ENCODE measurements around the gene SOX8. TPM values are rescaled to one million over a fixed set of nuclear protein-coding genes. Genes with fewer than 3 reads are reported as not detected.

SOX8 gene
- total RNA-seq, 1 experiment from 2014 or later: not detected

GRCh38 chr16:937723-938122, 43.8 kb upstream of the SOX8 start:
- intact Hi-C loops (cut with micrococcal nuclease; ENCODE audit: unreplicated experiment): no loop called here
- CTCF ChIA-PET: no interaction called here
- no TSS peak for BruUV-seq (replicated peaks)

GRCh38 chr16:938136-938535, 43.4 kb upstream of the SOX8 start:
- Histone ChIP-seq H3K4me1 (replicated peaks; ENCODE audit: insufficient read depth) (no peaks in the 10 kb centered on the region), H3K27ac (no peak overlapping the region), H3F3A (ENCODE audit: insufficient read depth, low read depth) (no peaks in the 10 kb centered on the region), H3K4me3 (no peak overlapping the region), H3K27me3 (ENCODE audit: insufficient read depth, low read depth) (no peaks in the 10 kb centered on the region), H3K79me2 (ENCODE audit: low read depth) (no peaks in the 10 kb centered on the region), H3K36me3 (ENCODE audit: low read depth) (no peaks in the 10 kb centered on the region), H2AFZ (no peak overlapping the region), H4K20me1 (ENCODE audit: insufficient read depth) (peaks cover 5% of the 10 kb centered on the region; the same call in 1 of the 2 replicates), H3K9me3 (ENCODE audit: insufficient read depth, low read depth) (no peaks in the 10 kb centered on the region), H3K9me2 (ENCODE audit: insufficient read depth) (no peaks in the 10 kb centered on the region), H3K4me2 (no peak overlapping the region)
- BruUV-seq (replicated peaks): no TSS peak
- no peak for DNase-seq
- ChIA-PET CTCF (no interaction called here), POLR2A (ENCODE audit: unreplicated experiment) (no interaction called here)
- TF ChIP-seq CTCF (conservative IDR thresholded peaks at IDR 0.05) (no peak), EZH2 (IDR thresholded peaks at IDR 0.05; ENCODE audit: low read depth) (no peak)
- intact Hi-C loops (cut with micrococcal nuclease; ENCODE audit: unreplicated experiment): no loop called here

More at GRCh38 chr16:937723-938122, 43.8 kb upstream of the SOX8 start:
- Histone ChIP-seq H3K4me1 (replicated peaks; ENCODE audit: insufficient read depth) (no peaks in the 10 kb centered on the region), H3K9me2 (ENCODE audit: insufficient read depth) (no peaks in the 10 kb centered on the region), H4K20me1 (ENCODE audit: insufficient read depth) (peaks cover 5% of the 10 kb centered on the region; the same call in 1 of the 2 replicates), H2AFZ (no peak overlapping the region), H3K9me3 (ENCODE audit: insufficient read depth, low read depth) (no peaks in the 10 kb centered on the region), H3K4me2 (no peak overlapping the region), H3K36me3 (ENCODE audit: low read depth) (no peaks in the 10 kb centered on the region), H3K4me3 (no peak overlapping the region), H3K79me2 (ENCODE audit: low read depth) (no peaks in the 10 kb centered on the region), H3K27me3 (ENCODE audit: insufficient read depth, low read depth) (no peaks in the 10 kb centered on the region), H3K27ac (no peak overlapping the region), H3F3A (ENCODE audit: insufficient read depth, low read depth) (no peaks in the 10 kb centered on the region)
- no peak for DNase-seq
- TF ChIP-seq CTCF (conservative IDR thresholded peaks at IDR 0.05) (no peak), EZH2 (IDR thresholded peaks at IDR 0.05; ENCODE audit: low read depth) (no peak)
- POLR2A ChIA-PET (ENCODE audit: unreplicated experiment): no interaction called here

GRCh38 chr16:938752-939151, 42.8 kb upstream of the SOX8 start:
- CTCF ChIA-PET: no interaction called here
- H3K9me2 ChIP-seq (ENCODE audit: insufficient read depth): no peaks in the 10 kb centered on the region
- intact Hi-C loops (cut with micrococcal nuclease; ENCODE audit: unreplicated experiment): no loop called here
- no peaks in the 10 kb centered on the region for H3K27me3 ChIP-seq (ENCODE audit: insufficient read depth, low read depth)
- BruUV-seq (replicated peaks): no TSS peak
- H2AFZ ChIP-seq: no peak overlapping the region
- TF ChIP-seq EZH2 (IDR thresholded peaks at IDR 0.05; ENCODE audit: low read depth): no peak
- TF ChIP-seq CTCF (conservative IDR thresholded peaks at IDR 0.05): no peak
- H3K4me2 ChIP-seq: no peak overlapping the region
- H4K20me1 ChIP-seq (ENCODE audit: insufficient read depth): peaks cover 5% of the 10 kb centered on the region; the same call in 1 of the 2 replicates
- no peaks in the 10 kb centered on the region for H3K36me3 ChIP-seq (ENCODE audit: low read depth)
- POLR2A ChIA-PET (ENCODE audit: unreplicated experiment): no interaction called here
- no peaks in the 10 kb centered on the region for H3K9me3 ChIP-seq (ENCODE audit: insufficient read depth, low read depth)
- no peak overlapping the region for H3K4me3 ChIP-seq
- H3K4me1 ChIP-seq (replicated peaks; ENCODE audit: insufficient read depth): no peaks in the 10 kb centered on the region
- H3K27ac ChIP-seq: no peak overlapping the region
- no peaks in the 10 kb centered on the region for H3K79me2 ChIP-seq (ENCODE audit: low read depth)
- H3F3A ChIP-seq (ENCODE audit: insufficient read depth, low read depth): no peaks in the 10 kb centered on the region
- DNase-seq: no peak

Measured in PC-9 (cell line).